Thyroid gland (tissue), 4 donors: ENCODE measurements around the gene IFNA21.

Source experiments
- CTCF ChIP-seq, 6 experiments: fragments of 200-600 bp in 3 of 6; fragments of 450-650 bp in 3 of 6; sonication (generic) in 3 of 6; IDR thresholded peaks; one replicate each; pipeline ENCODE4 v1.5.1; 2016 to 2019; ENCODE audit warnings: antibody characterized with exemption in 6 of 6, mild to moderate bottlenecking in 2 of 6, inconsistent platforms in 1 of 6, moderate library complexity in 1 of 6
- POLR2A ChIP-seq, 2 donors: fragments of 450-650 bp; IDR thresholded peaks; one replicate each; pipeline ENCODE4 v1.6.1; 2017; ENCODE audit warnings: antibody characterized with exemption in 2 of 2, mild to moderate bottlenecking in 2 of 2, moderate library complexity in 1 of 2

DNA sequence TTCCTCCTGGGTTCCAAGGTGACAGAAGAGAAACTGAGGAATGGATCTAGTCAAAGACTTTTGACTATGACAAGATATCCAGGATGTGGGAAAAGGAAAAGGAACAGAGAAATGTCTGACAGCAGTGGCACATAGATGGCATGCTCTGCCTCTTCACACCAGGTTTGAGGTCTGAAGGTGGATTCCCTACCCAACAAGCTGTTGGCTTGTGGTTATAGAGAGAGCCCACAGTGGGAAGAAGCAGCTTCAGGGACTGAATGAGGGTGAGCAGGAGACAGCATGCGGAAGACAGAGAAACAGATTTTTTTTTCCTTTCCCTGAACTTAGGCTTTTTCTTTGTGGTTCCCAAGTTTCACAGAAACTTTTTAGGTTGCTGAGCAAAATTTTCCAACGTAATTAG lies 45.4 kb downstream of the IFNA21 start:
- TF ChIP-seq CTCF (IDR thresholded peaks at IDR 0.05), result no peak
- TF ChIP-seq POLR2A (IDR thresholded peaks at IDR 0.05), result no peak
